Ishikawa (cell line): ENCODE results near the gene CD9.

Experiments
- CEBPB ChIP-seq: IDR thresholded peaks from 2 replicates; pipeline ENCODE4 v1.6.1; 2012
- CREB1 ChIP-seq: IDR thresholded peaks from 2 replicates; pipeline ENCODE4 v1.6.1; 2012; ENCODE audit warnings: low read depth
- EGR1 ChIP-seq: IDR thresholded peaks from 2 replicates; pipeline ENCODE4 v1.6.1; 2012
- EP300 ChIP-seq: IDR thresholded peaks from 2 replicates; pipeline ENCODE4 v1.6.1; 2012; ENCODE audit warnings: borderline replicate concordance
- NFIC ChIP-seq: IDR thresholded peaks from 2 replicates; pipeline ENCODE4 v1.6.1; 2012
- RAD21 ChIP-seq: IDR thresholded peaks from 2 replicates; pipeline ENCODE4 v1.6.1; 2012; ENCODE audit warnings: low read depth
- TAF1 ChIP-seq: IDR thresholded peaks from 2 replicates; pipeline ENCODE4 v1.6.1; 2012; ENCODE audit warnings: low read depth, mild to moderate bottlenecking
- TEAD4 ChIP-seq: IDR thresholded peaks from 2 replicates; pipeline ENCODE4 v1.6.1; 2012
- YY1 ChIP-seq: IDR thresholded peaks from 2 replicates; pipeline ENCODE4 v1.6.1; 2012; ENCODE audit warnings: low read depth
- TF ChIP-seq, protein P1 (sequence below): IDR thresholded peaks from 2 replicates; pipeline ENCODE4 v1.6.1; 2012; ENCODE audit warnings: low read depth, mild to moderate bottlenecking
- TF ChIP-seq, protein P2 (sequence below): IDR thresholded peaks from 2 replicates; pipeline ENCODE4 v1.6.1; 2012
- TF ChIP-seq, protein P3 (sequence below): IDR thresholded peaks from 2 replicates; pipeline ENCODE4 v1.6.1; 2012

DNA sequence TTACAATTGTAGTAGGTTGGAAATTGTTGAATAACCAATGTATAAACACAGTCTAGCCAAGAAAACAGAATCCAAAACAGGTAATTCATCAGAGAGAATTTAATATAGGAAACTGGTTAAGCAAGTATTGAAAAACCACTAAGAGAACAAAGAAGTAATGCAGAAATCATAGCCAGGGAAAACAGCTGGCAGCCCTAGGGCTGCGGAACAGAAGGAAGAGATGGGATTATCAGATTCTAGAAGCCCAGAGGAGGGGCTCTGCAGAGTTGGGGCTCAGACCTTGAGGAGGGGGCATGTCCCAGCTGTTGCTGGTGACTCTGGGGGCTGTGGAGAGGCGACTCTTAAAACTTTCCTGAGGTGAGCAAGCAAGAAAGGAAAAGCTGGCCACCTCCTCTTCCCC, 49.4 kb downstream of the CD9 start:
- TF ChIP-seq TAF1 (no peak), TEAD4 (no peak), EP300 (no peak), YY1 (no peak), CREB1 (no peak), EGR1 (no peak), NFIC (no peak), CEBPB (no peak), RAD21 (no peak)
- TF ChIP-seq, protein P1, sequence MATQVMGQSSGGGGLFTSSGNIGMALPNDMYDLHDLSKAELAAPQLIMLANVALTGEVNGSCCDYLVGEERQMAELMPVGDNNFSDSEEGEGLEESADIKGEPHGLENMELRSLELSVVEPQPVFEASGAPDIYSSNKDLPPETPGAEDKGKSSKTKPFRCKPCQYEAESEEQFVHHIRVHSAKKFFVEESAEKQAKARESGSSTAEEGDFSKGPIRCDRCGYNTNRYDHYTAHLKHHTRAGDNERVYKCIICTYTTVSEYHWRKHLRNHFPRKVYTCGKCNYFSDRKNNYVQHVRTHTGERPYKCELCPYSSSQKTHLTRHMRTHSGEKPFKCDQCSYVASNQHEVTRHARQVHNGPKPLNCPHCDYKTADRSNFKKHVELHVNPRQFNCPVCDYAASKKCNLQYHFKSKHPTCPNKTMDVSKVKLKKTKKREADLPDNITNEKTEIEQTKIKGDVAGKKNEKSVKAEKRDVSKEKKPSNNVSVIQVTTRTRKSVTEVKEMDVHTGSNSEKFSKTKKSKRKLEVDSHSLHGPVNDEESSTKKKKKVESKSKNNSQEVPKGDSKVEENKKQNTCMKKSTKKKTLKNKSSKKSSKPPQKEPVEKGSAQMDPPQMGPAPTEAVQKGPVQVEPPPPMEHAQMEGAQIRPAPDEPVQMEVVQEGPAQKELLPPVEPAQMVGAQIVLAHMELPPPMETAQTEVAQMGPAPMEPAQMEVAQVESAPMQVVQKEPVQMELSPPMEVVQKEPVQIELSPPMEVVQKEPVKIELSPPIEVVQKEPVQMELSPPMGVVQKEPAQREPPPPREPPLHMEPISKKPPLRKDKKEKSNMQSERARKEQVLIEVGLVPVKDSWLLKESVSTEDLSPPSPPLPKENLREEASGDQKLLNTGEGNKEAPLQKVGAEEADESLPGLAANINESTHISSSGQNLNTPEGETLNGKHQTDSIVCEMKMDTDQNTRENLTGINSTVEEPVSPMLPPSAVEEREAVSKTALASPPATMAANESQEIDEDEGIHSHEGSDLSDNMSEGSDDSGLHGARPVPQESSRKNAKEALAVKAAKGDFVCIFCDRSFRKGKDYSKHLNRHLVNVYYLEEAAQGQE: no peak
- TF ChIP-seq, protein P2, sequence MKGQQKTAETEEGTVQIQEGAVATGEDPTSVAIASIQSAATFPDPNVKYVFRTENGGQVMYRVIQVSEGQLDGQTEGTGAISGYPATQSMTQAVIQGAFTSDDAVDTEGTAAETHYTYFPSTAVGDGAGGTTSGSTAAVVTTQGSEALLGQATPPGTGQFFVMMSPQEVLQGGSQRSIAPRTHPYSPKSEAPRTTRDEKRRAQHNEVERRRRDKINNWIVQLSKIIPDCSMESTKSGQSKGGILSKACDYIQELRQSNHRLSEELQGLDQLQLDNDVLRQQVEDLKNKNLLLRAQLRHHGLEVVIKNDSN: no peak
- TF ChIP-seq, protein P3, sequence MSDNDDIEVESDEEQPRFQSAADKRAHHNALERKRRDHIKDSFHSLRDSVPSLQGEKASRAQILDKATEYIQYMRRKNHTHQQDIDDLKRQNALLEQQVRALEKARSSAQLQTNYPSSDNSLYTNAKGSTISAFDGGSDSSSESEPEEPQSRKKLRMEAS: no peak
